ENCODE results near the gene NCBP1.
"Not testable (repeated sequence)": the region's sequence is repeated elsewhere in the genome, so short reads cannot be mapped to it uniquely, and the experiment has no call there.

Gene NCBP1, protein sequence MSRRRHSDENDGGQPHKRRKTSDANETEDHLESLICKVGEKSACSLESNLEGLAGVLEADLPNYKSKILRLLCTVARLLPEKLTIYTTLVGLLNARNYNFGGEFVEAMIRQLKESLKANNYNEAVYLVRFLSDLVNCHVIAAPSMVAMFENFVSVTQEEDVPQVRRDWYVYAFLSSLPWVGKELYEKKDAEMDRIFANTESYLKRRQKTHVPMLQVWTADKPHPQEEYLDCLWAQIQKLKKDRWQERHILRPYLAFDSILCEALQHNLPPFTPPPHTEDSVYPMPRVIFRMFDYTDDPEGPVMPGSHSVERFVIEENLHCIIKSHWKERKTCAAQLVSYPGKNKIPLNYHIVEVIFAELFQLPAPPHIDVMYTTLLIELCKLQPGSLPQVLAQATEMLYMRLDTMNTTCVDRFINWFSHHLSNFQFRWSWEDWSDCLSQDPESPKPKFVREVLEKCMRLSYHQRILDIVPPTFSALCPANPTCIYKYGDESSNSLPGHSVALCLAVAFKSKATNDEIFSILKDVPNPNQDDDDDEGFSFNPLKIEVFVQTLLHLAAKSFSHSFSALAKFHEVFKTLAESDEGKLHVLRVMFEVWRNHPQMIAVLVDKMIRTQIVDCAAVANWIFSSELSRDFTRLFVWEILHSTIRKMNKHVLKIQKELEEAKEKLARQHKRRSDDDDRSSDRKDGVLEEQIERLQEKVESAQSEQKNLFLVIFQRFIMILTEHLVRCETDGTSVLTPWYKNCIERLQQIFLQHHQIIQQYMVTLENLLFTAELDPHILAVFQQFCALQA

DNA sequence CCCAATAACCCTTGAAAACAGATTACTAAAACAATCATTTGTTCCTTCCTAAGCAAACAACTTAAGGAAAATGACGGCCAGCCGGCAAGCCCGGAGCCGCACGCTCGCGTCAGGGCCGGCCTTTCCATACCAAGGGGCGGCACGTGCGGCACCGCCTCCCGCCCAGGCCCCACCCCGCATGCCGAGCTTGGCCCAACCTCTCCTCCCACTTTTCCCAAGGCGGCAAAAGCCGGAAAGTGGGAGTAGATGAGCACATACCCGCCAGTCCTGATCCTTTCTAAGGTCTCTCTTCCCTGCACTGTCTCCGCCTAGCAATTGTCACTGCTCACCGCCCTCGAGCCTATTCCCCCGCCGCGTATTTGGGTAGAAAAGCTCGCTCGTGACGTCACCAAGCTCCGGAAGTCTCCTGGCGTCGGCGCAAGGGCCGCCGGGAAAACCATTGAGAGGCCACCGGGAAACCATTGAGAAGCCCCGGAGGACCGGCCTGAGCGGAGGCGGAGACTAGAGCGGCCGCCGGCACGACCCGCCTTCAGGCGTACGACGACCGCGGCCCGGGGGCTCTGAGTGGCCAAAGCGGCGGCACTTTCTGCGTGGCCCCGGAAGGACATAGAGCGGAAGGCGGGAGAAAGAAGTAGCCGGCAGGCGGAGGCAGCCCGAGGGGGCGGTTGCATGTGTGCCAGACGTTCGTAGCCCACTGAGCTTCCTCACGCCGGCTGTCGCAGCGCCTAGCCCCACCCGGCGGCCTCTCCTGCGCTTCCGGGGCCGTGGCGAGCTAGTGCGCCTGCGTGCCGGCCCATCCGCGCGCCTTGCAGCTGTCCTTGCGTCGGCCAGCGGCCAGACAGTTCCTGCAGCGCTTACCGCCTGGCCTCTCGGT, at the start of gene NCBP1, which contains the start of gene TSTD2:
Gene NCBP1, plus strand, starts transcription at position 837 of the 874 bp plus-strand sequence. CDS start 61 bp downstream, outside the sequence.
Gene TSTD2, minus strand, starts transcription at position 384 of the 874 bp plus-strand sequence. CDS start 5,806 bp downstream, outside the sequence.
- no peaks in the 10 kb centered on the region for H3K27me3 Mint-ChIP-seq
- peak within 1 kb of the TSS; percentile 100 for H3K27ac Mint-ChIP-seq
- H3K4me3 Mint-ChIP-seq = peak within 1 kb of the TSS; percentile 96
- H3K36me3 Mint-ChIP-seq = peaks cover 9% of the 10 kb centered on the region
- peaks cover 53% of the 10 kb centered on the region for H3K4me1 Mint-ChIP-seq
- no peaks in the 10 kb centered on the region for H3K9me3 Mint-ChIP-seq

DNA sequence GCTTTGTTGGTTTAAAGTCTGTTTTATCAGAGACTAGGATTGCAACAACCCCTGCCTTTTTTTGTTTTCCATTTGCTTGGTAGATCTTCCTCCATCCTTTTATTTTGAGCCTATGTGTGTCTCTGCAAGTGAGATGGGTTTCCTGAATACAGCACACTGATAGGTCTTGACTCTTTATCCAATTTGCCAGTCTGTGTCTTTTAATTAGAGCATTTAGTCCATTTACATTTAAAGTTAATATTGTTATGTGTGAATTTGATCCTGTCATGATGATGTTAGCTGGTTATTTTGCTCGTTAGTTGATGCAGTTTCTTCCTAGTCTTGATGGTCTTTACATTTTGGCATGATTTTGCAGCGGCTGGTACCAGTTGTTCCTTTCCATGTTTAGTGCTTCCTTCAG, 48.8 kb upstream of the NCBP1 start:
- not testable (repeated sequence) for H3K27ac Mint-ChIP-seq, H3K36me3 Mint-ChIP-seq, H3K9me3 Mint-ChIP-seq, H3K27me3 Mint-ChIP-seq, H3K4me1 Mint-ChIP-seq, H3K4me3 Mint-ChIP-seq

DNA sequence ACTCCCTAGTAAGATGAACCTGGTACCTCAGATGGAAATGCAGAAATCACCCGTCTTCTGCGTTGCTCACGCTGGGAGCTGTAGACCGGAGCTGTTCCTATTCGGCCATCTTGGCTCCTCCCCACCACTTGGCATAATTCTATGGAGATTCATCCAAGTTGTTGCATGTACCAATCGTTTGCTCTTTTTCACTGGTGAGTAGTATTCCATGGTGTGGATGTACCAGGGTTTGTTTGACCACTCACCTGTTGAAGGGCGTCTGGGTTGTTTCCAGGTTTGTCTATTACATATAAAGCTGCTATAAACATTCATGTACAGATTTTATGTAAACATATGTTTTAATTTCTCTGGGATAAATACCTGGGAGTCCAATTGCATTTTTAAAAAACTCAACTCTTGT, 46.7 kb upstream of the NCBP1 start:
- not testable (repeated sequence) for H3K36me3 Mint-ChIP-seq, H3K27ac Mint-ChIP-seq, H3K4me1 Mint-ChIP-seq, H3K27me3 Mint-ChIP-seq, H3K4me3 Mint-ChIP-seq, H3K9me3 Mint-ChIP-seq

DNA sequence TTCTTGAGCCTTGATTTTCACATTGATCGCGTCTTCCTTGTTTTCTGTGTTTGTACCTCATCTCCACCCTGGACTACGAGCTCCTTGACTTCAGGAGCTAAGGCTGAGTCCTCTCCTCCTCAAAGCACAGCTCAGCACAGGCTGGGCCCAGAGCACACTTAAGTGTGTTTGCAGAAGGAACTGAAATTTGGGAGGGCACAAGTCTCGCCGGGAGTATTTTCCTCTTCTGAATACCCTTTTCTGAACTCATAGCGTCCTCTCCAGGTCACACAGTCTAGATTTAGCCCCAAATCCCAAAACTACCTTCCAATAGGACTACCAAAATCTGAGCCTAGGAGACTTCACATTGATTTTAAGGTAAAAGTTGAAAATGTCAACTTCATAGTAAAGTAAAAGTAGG, 42.1 kb upstream of the NCBP1 start:
- peaks cover 8% of the 10 kb centered on the region for H3K36me3 Mint-ChIP-seq
- no peaks in the 10 kb centered on the region for H3K27me3 Mint-ChIP-seq
- H3K9me3 Mint-ChIP-seq = no peaks in the 10 kb centered on the region
- H3K4me1 Mint-ChIP-seq = no peaks in the 10 kb centered on the region
- H3K4me3 Mint-ChIP-seq = no peak overlapping the region
- H3K27ac Mint-ChIP-seq = no peak overlapping the region

DNA sequence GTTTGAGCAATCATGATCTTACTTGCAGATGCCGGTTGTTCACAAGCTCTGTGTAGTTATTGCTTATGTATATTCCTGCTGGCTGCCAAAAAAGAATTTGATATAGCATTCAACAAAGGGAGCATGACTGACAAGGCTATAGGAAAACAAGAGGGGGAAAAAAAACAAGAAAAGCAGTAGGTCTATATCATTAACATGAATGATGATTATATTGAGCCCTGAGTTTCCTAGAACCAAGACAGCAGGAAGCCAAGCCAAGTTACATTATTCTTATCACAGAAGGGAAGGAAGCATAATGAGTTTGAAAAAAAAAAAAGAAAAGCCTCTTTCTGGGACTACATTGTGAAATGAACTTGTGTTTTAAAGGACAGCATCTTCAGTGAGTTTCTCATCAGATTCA, 41.5 kb upstream of the NCBP1 start:
- Mint-ChIP-seq H3K4me3 (no peak overlapping the region), H3K27me3 (no peaks in the 10 kb centered on the region), H3K9me3 (no peaks in the 10 kb centered on the region), H3K27ac (no peak overlapping the region), H3K36me3 (peaks cover 4% of the 10 kb centered on the region), H3K4me1 (no peaks in the 10 kb centered on the region)

DNA sequence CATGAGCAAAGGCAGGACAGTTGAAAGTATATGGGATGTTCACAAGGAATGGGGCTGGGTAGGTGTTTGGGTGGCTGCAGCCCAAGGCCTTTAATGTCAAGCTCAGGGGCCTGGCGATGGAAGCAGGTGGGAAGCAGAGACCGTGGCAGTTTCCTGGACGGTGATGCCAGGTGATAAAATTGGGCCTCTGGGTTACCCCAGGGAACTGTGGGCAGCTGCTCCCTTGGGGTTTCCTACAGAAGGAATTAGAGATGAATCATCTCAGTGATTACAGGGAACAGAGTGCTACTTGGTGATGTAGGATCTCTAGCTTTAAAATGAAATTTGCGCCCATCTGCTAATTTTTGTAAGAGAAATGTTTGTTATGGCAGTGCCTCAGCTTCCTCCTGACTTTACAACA, 39.7 kb upstream of the NCBP1 start:
- Mint-ChIP-seq H3K4me3 (no peak overlapping the region), H3K27ac (no peak overlapping the region), H3K27me3 (no peaks in the 10 kb centered on the region), H3K36me3 (no peaks in the 10 kb centered on the region), H3K4me1 (peaks cover 5% of the 10 kb centered on the region), H3K9me3 (no peaks in the 10 kb centered on the region)

DNA sequence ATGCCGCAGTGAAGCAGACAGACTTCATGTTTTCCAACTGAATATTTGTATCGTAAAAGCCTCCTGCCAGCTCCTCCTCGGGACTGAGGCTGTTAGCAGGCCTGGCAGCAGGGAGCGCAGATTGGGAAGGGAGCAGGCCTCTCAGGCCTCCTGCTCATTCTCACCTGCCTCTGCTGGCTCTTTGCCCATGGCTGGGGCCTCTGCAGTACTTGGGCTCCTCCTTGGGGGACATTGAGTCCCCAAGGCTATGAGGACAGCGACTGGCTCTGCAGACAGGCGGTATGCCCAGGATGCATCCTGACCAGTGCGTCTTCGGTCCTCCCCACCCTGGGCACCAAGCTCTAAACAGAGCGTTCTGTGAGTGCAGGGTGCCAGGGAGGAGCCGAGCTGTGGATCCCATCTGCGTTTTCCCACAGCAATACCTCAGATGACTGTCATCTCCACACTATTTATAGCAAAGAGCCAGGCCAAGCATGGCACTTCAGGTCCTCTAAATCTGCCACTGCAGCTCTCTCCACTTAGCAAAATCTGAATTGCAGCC, 39.2 kb upstream of the NCBP1 start:
- H3K4me1 Mint-ChIP-seq = peaks cover 5% of the 10 kb centered on the region
- H3K36me3 Mint-ChIP-seq = no peaks in the 10 kb centered on the region
- no peak overlapping the region for H3K4me3 Mint-ChIP-seq
- no peaks in the 10 kb centered on the region for H3K27me3 Mint-ChIP-seq
- no peak overlapping the region for H3K27ac Mint-ChIP-seq
- no peaks in the 10 kb centered on the region for H3K9me3 Mint-ChIP-seq

DNA sequence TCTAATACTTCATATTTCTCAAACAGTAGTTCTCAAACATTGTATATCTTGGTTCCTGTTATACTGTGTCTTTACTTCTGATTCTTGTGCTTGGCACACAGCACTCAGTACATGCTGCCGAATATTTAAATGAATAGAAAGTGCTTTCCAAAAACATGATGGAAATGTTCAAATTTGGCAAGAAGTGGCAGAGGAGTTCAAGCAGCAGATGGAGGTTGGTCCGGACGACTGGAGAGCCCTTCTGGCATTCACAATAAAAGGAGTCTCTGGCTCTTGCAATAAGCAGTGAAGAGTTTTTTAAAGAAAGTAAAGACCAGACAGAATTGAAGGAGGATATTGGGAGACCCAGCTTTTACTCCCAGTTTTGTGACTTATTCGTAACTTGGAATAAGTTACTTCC, 36.7 kb upstream of the NCBP1 start:
- H3K27me3 Mint-ChIP-seq = no peaks in the 10 kb centered on the region
- H3K9me3 Mint-ChIP-seq = no peaks in the 10 kb centered on the region
- no peak overlapping the region for H3K4me3 Mint-ChIP-seq
- H3K27ac Mint-ChIP-seq = no peak overlapping the region
- H3K4me1 Mint-ChIP-seq = peaks cover 5% of the 10 kb centered on the region
- no peaks in the 10 kb centered on the region for H3K36me3 Mint-ChIP-seq

DNA sequence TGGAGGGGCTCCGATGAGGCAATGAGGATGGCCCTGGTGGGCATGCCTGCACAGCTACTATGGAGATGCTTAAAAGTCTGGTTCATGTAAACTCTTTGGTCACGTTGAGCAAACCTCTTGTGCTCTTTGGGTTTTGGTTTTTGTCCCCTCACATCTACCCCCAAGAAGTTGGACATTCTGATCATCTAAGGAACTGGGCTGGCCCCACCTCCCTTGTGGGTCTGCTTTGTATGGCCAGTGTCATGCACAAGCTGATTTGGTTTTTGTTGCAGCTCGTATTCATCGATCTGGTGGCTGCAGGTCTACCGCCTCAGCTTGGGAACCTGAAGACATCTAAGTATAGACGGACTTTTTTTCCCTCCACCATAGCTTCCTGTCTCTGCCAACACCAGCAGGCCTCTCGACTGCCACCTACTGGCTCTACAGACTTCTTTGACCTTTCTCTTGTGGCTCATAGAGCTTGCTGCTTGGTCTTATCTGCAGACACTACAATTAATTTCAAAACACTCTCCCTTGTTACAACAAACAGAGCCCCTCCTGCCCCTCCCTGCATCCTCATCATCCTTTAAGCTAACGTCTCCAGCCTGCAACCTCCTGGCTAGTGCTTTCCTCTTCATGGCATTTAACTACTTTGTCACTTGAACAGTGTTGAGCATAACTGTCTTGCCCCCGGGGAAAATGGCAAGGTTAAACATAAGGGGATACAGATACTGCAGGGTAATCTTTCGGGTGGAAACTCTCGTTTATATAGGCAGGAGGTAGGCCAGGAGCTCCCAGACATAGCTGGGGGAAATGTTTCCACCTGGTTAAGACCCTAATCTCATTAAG, 34.9 kb upstream of the NCBP1 start:
- peaks cover 8% of the 10 kb centered on the region for H3K36me3 Mint-ChIP-seq
- no peaks in the 10 kb centered on the region for H3K9me3 Mint-ChIP-seq
- H3K27me3 Mint-ChIP-seq = no peaks in the 10 kb centered on the region
- peak overlapping the region; percentile 12 for H3K4me3 Mint-ChIP-seq
- H3K4me1 Mint-ChIP-seq = peaks cover 5% of the 10 kb centered on the region
- no peak overlapping the region for H3K27ac Mint-ChIP-seq

DNA sequence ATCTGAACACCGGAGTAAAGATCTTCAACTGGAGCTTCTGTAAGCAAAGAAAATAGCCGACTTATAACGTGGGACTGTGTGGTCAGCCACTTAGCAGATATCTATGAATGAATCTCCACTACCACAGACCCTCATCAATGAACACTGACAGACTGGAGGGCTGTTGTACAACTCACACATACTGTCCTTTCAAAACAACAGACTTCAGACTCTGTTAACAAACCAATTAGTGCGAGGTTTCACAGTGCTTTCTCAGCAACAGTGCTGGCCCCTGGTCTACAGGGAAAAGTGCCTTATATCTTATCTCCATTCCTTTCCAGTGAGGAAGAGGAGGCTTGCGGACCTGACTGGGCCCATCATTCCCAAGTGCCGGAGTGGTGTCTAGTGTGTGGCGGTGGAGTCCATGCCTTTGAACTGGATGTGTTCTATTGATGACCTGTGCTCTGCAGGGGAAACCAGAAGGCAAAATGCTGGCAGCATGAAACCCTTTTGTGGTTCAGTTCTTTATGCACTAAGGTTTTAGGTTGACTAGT, 34.2 kb upstream of the NCBP1 start:
- no peaks in the 10 kb centered on the region for H3K9me3 Mint-ChIP-seq
- H3K27ac Mint-ChIP-seq = no peak overlapping the region
- H3K4me1 Mint-ChIP-seq = peaks cover 5% of the 10 kb centered on the region
- H3K36me3 Mint-ChIP-seq = peaks cover 8% of the 10 kb centered on the region
- H3K4me3 Mint-ChIP-seq = no peak overlapping the region
- no peaks in the 10 kb centered on the region for H3K27me3 Mint-ChIP-seq

DNA sequence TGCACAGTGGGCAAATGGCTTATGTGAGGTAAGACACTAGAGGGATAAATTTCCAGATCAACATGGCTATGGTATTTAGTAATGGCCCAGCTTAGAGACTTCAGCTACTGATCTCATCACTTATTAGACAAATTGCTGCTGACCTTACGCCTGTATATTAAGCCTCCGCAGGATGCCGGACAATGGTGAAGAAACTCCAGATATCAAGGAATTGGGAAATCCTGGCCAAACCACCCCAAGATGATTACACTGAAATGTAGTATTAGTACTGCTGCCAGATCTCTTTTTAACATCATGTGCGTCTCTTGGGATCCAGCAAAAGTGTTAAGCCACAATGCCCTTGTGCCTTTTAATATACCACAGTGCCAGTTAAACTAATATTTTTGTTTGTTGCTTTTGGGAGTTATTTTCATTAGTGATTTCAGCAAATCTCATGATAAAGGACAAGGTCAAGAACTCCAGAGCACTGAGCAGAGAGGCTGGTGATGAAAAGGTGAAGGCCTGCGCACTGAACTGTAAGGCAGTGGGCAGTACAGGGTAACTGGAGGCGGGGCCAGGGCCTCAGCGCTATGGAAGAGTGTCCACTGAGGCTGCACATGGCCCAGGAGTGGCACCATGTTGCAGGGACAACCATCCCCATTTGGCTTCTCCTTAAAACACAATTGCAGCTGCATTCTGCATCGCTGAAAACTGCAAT, 32.9 kb upstream of the NCBP1 start:
- no peaks in the 10 kb centered on the region for H3K9me3 Mint-ChIP-seq
- peaks cover 5% of the 10 kb centered on the region for H3K4me1 Mint-ChIP-seq
- peak overlapping the region; percentile 18 for H3K27ac Mint-ChIP-seq
- H3K36me3 Mint-ChIP-seq = peaks cover 8% of the 10 kb centered on the region
- H3K4me3 Mint-ChIP-seq = no peak overlapping the region
- no peaks in the 10 kb centered on the region for H3K27me3 Mint-ChIP-seq

DNA sequence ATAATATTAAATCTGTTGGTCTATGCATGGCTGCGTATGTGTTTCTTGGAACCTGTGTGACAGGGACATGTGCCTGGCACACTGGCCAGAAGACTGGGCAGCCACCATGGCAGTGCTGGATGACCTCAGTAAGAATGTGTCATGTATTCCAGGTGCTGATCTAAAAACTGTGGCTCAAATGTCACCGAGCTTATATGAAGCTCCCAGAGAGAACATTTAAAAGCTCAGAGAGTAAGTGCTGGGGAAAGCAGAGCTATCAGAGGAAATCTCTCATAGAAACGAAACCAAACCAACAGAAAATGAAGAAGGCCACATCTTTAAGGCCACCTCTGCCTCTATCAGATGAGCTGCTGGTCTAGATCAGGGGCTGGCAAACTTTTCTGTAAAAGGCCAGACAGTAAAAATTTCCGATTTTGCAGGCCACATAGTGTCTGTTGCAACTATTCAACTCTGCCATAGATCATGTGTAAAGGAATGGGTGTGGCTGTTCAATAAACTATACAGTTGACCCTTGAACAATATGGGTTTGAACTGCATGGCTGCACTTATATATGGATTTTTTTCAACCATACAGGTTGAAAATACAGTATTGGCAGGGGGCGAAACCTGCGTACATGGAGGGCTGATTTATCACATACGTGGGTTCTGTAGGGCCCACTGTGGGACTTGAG, 32.3 kb upstream of the NCBP1 start:
- H3K4me3 Mint-ChIP-seq = no peak overlapping the region
- peaks cover 9% of the 10 kb centered on the region for H3K36me3 Mint-ChIP-seq
- no peaks in the 10 kb centered on the region for H3K27me3 Mint-ChIP-seq
- H3K9me3 Mint-ChIP-seq = no peaks in the 10 kb centered on the region
- H3K27ac Mint-ChIP-seq = no peak overlapping the region
- H3K4me1 Mint-ChIP-seq = peaks cover 5% of the 10 kb centered on the region

DNA sequence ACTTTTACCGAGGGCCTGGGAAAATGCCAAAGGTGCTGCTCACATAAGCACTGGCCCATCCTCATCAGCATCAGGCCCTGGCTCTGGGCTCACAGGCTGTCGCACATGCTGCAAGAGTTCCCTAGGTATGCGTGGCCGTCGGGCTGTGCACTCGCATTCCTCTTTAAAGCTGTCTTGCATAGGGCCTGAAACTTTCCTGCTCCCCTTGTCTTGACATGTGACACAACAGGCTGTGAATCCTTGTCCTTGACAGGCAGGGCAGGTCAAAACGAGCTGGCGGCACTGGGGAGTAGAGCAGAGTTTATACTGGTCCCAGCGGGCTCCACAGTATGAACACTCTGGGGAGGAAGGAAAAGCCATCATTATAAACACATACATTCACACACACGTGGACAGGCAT, 31.2 kb upstream of the NCBP1 start:
- Mint-ChIP-seq H3K36me3 (peaks cover 9% of the 10 kb centered on the region), H3K27ac (peak overlapping the region; percentile 35), H3K27me3 (no peaks in the 10 kb centered on the region), H3K9me3 (no peaks in the 10 kb centered on the region), H3K4me1 (peaks cover 5% of the 10 kb centered on the region), H3K4me3 (no peak overlapping the region)
